HEK293T (cell line): ENCODE measurements around the gene GLG1.
"Not testable (repeated sequence)": the region's sequence is repeated elsewhere in the genome, so short reads cannot be mapped to it uniquely, and the experiment has no call there.

Experiments used
- ARNT ChIP-seq: fragments of 450-650 bp; IDR thresholded peaks from 2 replicates; pipeline ENCODE4 v1.6.1; 2017; ENCODE audit warnings: mild to moderate bottlenecking
- BHLHE40 ChIP-seq: fragments of 450-650 bp; IDR thresholded peaks from 2 replicates; pipeline ENCODE4 v1.6.1; 2016; ENCODE audit warnings: mild to moderate bottlenecking, moderate library complexity, borderline replicate concordance
- ELF4 ChIP-seq: fragments of 450-650 bp; IDR thresholded peaks from 2 replicates; pipeline ENCODE4 v1.6.1; 2017; ENCODE audit warnings: antibody characterized with exemption
- FOXA1 ChIP-seq: fragments of 450-650 bp; IDR thresholded peaks from 2 replicates; pipeline ENCODE4 v1.6.1; 2016; ENCODE audit warnings: mild to moderate bottlenecking
- FOXK2 ChIP-seq: fragments of 450-650 bp; IDR thresholded peaks from 2 replicates; pipeline ENCODE4 v1.6.1; 2016; ENCODE audit warnings: mild to moderate bottlenecking
- FOXM1 ChIP-seq: fragments of 450-650 bp; IDR thresholded peaks from 2 replicates; pipeline ENCODE4 v1.6.1; 2017; ENCODE audit warnings: mild to moderate bottlenecking, borderline replicate concordance
- HDGF ChIP-seq: fragments of 450-650 bp; IDR thresholded peaks from 2 replicates; pipeline ENCODE4 v1.6.1; 2017; ENCODE audit warnings: antibody characterized with exemption, borderline replicate concordance
- NFRKB ChIP-seq: fragments of 450-650 bp; IDR thresholded peaks from 2 replicates; pipeline ENCODE4 v1.6.1; 2016; ENCODE audit warnings: mild to moderate bottlenecking, moderate library complexity
- SP1 ChIP-seq: fragments of 450-650 bp; IDR thresholded peaks from 2 replicates; pipeline ENCODE4 v1.6.1; 2017
- SUZ12 ChIP-seq: fragments of 450-650 bp; IDR thresholded peaks from 2 replicates; pipeline ENCODE4 v1.6.1; 2016; ENCODE audit warnings: mild to moderate bottlenecking
- TARDBP ChIP-seq: fragments of 450-650 bp; IDR thresholded peaks from 2 replicates; pipeline ENCODE4 v1.6.1; 2016
- ZNF384 ChIP-seq: fragments of 450-650 bp; IDR thresholded peaks from 2 replicates; pipeline ENCODE4 v1.6.1; 2016
- TF ChIP-seq, protein P1 (sequence below): fragments of 450-650 bp; IDR thresholded peaks from 2 replicates; pipeline ENCODE4 v1.6.1; 2016

DNA sequence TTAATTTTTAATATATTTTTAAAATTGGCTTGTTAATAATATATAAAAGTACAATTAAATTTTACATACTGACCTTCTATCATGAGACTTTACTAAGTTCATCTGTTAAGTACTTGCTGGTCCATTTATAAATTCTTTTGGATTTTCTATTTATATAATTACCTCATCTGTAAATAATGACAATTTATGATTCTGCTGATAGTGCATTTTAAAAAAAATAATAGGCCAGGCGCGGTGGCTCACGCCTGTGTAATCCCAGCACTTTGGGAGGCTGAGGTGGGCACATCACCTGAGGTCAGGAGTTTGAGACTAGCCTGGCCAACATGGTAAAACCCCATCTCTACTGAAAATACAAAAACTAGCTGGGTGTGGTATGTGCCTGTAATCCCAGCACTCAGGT, 83.2 kb downstream of the GLG1 start:
- not testable (repeated sequence) for TF ChIP-seq FOXK2, SP1, ELF4, BHLHE40, FOXM1, FOXA1, HDGF, TARDBP, ZNF384, SUZ12, NFRKB, ARNT
- TF ChIP-seq, protein P1, sequence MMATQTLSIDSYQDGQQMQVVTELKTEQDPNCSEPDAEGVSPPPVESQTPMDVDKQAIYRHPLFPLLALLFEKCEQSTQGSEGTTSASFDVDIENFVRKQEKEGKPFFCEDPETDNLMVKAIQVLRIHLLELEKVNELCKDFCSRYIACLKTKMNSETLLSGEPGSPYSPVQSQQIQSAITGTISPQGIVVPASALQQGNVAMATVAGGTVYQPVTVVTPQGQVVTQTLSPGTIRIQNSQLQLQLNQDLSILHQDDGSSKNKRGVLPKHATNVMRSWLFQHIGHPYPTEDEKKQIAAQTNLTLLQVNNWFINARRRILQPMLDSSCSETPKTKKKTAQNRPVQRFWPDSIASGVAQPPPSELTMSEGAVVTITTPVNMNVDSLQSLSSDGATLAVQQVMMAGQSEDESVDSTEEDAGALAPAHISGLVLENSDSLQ: not testable (repeated sequence)
